Lower leg skin (tissue), 4 donors: ENCODE data around the gene PSRC1. TPM values are rescaled to one million over a fixed set of nuclear protein-coding genes. Genes with fewer than 3 reads are reported as not detected.

Experiments
- DNase-seq, 2 donors: peaks; one replicate each; pipeline ENCODE4 v3.0.0-alpha.2; 2019; ENCODE audit warnings: low spot score in 2 of 2
- H3K4me3 ChIP-seq: fragments of 200-600 bp; sonication (generic); 2 replicates; pipeline ENCODE4 v1.5.1; 2017; ENCODE audit warnings: mild to moderate bottlenecking, low read depth; ENCODE audit not compliant: poor library complexity, severe bottlenecking
- CTCF ChIP-seq, 3 donors: fragments of 450-650 bp; IDR thresholded peaks; one replicate each; pipeline ENCODE4 v1.5.1; 2016; ENCODE audit warnings: antibody characterized with exemption in 3 of 3, mild to moderate bottlenecking in 3 of 3, moderate library complexity in 2 of 3
- POLR2A ChIP-seq, 2 donors: fragments of 450-650 bp; IDR thresholded peaks; one replicate each; pipeline ENCODE4 v1.6.1; 2016 to 2017; ENCODE audit warnings: antibody characterized with exemption in 2 of 2, mild to moderate bottlenecking in 1 of 2, moderate library complexity in 1 of 2
- WGBS, 2 donors: methylation state at CpG; one replicate each; pipeline ENCODE4 v1.1.5; 2018; 5-methylcytosine and 5-hydroxymethylcytosine counted together
- intact Hi-C: fragments of 100-400 bp; cut with DNase I; formaldehyde crosslinking; loops from one replicate; pipeline ENCODE4 v1.15.0; 2023; ENCODE audit warnings: low total_unique reads
- total RNA-seq, 4 donors: library from RNA; depleted of rRNA; stranded (reverse); fragments of >200 nt; gene quantifications; one replicate each; pipeline ENCODE4 v1.1.0, GENCODE V29; 2016

Gene PSRC1
- total RNA-seq, 4 donors from 2014 or later, result 2.8 to 6.9 (median 5.3) TPM

DNA sequence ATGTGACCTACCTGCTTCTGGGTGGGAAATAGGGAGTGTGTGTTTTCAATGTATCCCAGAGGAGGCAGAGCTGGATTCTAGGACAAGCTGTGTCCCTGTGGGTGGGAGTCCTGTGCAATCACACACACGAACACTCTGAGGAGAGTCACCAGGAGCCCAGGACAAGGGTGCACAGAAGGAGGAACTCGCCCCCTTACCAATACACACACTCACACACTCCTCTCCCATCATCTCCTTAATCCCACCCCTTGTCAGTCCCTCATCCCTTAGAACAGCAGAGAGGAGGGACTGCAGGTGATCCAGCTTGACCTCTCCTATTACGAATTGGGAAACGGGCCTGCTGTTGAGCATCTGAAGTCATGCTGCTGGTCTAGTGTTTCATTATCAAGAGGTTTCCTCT, 32.3 kb upstream of the PSRC1 start:
- no peak for DNase-seq
- intact Hi-C loops, result no loop called here
- WGBS, 2 donors, result 89 to 90% methylated on average over 4 of the region's 4 CpGs
- TF ChIP-seq CTCF (IDR thresholded peaks at IDR 0.05) (no peak), POLR2A (IDR thresholded peaks at IDR 0.05) (no peak)
- H3K4me3 ChIP-seq, result no peak overlapping the region

- intact Hi-C loops, result no loop called here
- TF ChIP-seq POLR2A (IDR thresholded peaks at IDR 0.05) (no peak), CTCF (IDR thresholded peaks at IDR 0.05) (no peak)
- WGBS, 2 donors, result 95% methylated on average over 1 of the region's 1 CpG
- H3K4me3 ChIP-seq, result no peak overlapping the region
- no peak for DNase-seq
Observed at GRCh38 chr1:109314795-109315194, 31.9 kb upstream of the PSRC1 start.

GRCh38 chr1:109312978-109313775, 30.2 kb upstream of the PSRC1 start:
- no peak for TF ChIP-seq POLR2A (IDR thresholded peaks at IDR 0.05)
- no peak for TF ChIP-seq CTCF (IDR thresholded peaks at IDR 0.05)
- no peak for DNase-seq
- intact Hi-C loops, result no loop called here
- no peak overlapping the region for H3K4me3 ChIP-seq
- WGBS, 2 donors, result 61 to 72% methylated on average over 12 of the region's 12 CpGs

DNA sequence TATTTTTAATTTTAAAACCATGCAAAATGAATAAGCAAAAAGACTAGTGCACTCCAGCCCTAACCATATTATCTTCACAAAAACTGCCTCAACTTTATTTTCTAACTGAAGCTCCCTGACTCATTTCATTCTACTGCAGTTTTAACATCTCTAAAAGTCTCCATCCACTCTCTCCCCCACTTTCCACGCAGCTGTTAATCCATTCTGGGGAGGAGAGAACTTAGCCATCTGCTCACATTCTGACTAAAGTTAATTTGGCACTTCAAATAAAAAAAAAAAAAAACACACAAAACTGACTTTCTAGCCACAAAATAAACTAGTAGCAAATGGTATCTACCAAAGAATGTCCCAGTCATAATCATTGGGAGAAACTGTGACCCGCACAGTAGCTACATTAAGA, 29.3 kb upstream of the PSRC1 start:
- H3K4me3 ChIP-seq, result no peak overlapping the region
- intact Hi-C loops, result no loop called here
- WGBS, 2 donors, result 84 to 85% methylated on average over 2 of the region's 2 CpGs
- TF ChIP-seq CTCF (IDR thresholded peaks at IDR 0.05) (no peak), POLR2A (IDR thresholded peaks at IDR 0.05) (no peak)
- DNase-seq, result no peak

DNA sequence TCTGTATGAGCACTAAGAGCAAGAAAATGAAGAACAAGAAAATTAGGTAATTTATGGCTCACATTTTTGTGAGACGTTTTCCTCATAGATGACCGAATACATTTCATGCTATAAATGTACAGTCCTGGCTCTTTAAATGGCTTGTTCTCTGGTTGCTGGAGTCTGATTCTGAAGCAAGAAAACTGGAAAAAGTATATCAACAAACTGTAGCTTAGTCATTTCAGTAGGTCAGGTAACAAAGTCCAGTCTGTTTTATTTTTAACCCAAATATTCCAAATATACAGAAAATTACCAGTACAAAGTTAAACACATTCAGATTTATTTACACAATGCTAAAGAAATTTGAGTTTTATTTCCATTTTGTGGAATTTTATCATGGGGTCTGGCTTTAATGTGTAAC, 26.4 kb upstream of the PSRC1 start:
- no peak for DNase-seq
- no peak overlapping the region for H3K4me3 ChIP-seq
- intact Hi-C loops, result no loop called here
- TF ChIP-seq POLR2A (IDR thresholded peaks at IDR 0.05) (no peak), CTCF (IDR thresholded peaks at IDR 0.05) (no peak)
- WGBS, 2 donors, result 67% methylated on average over 2 of the region's 2 CpGs
